Peyer's patch (tissue), 4 donors: ENCODE measurements around the gene CAPN10.
A peak's percentile ranks its signal among the peaks of the same experiment; 100 is the strongest.

ENCODE experiments used
- POLR2A ChIP-seq, 2 donors: fragments of 450-650 bp; IDR thresholded peaks; one replicate each; pipeline ENCODE4 v1.5.1; 2017; ENCODE audit warnings: antibody characterized with exemption in 2 of 2, mild to moderate bottlenecking in 2 of 2, moderate library complexity in 2 of 2
- TF ChIP-seq, protein P1 (sequence below), 6 experiments: fragments of 450-650 bp in 4 of 6; fragments of 200-600 bp in 2 of 6; sonication (generic) in 1 of 6; IDR thresholded peaks; one replicate each; pipeline ENCODE4 v1.5.1; 2017 to 2019; ENCODE audit warnings: antibody characterized with exemption in 6 of 6, mild to moderate bottlenecking in 3 of 6, moderate library complexity in 1 of 6

DNA sequence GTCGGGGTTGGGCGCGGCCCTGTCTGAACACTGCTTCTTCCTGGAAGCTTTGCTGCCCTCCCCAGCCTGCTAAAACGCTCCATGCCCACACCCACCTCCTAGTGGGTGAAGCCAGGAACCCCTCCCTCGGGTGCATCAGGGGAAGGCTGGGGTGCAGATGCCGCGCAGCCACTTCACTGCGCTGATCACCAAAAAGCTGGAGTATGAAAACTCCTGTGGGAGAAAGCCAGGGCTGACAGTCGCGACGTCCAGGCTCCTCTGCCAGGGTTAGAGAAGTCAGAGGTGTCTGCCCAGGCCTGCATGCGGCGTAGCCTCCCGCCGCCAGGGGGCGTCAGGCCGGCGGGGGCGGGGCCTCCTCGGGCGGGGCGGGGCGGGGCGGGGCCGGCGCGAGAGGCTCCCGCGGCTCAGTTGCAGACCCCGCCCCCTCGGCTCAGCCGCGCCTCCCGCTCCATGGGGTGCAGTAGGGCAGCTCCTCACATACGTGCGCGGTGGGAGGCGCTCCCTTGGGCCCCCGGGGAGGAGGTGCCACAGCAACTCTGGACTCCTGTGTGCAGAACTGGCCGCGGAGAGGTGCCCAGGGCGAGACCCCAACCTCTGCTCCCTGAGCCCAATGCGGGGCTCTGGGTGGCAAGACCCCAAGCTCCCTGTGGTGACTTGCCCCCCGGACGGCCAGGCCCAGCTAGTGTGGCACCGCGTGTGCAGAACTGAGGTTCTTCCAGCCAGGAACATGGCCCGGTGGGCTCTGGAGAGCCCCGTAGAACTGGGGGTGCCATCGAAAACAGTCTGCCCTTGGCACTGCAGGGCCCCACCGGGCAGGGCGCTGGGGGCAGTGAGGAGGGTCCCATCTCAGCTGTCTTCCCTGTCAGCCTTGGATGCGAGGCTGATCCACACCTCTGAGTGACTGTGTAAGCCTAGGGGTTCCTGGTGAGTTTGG, 20.1 kb upstream of the CAPN10 start:
- TF ChIP-seq POLR2A (IDR thresholded peaks at IDR 0.05), result peak; percentile 67 to 88
- TF ChIP-seq, protein P1, sequence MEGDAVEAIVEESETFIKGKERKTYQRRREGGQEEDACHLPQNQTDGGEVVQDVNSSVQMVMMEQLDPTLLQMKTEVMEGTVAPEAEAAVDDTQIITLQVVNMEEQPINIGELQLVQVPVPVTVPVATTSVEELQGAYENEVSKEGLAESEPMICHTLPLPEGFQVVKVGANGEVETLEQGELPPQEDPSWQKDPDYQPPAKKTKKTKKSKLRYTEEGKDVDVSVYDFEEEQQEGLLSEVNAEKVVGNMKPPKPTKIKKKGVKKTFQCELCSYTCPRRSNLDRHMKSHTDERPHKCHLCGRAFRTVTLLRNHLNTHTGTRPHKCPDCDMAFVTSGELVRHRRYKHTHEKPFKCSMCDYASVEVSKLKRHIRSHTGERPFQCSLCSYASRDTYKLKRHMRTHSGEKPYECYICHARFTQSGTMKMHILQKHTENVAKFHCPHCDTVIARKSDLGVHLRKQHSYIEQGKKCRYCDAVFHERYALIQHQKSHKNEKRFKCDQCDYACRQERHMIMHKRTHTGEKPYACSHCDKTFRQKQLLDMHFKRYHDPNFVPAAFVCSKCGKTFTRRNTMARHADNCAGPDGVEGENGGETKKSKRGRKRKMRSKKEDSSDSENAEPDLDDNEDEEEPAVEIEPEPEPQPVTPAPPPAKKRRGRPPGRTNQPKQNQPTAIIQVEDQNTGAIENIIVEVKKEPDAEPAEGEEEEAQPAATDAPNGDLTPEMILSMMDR (IDR thresholded peaks at IDR 0.05), result peak; percentile 72 to 100 (median 88)
